Measurements from ENCODE around the gene NFKBIE.

Gene NFKBIE

DNA sequence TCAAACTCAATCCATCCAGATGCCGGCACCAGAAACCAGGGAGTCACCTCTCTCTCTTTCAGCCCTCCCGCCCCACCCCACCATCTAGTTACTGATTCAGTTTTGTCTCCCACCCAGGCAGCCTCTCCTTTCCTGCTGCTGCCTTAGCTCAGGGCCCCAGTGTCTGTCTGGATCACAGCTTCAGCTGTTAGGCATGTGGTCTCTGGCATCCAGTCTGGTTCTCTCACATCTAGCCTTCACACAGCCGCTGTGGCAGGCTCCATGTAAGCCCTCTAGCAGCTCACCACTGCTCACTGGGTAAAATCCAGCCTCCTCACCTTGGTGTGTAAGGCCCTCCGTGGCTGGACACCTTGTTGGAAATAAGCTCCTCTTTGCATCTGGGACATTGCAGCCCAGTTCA is 26.5 kb upstream of the NFKBIE start:
- H3K36me3 ChIP-seq (ENCODE audit: control insufficient read depth, insufficient read depth, low read length): no peaks in the 10 kb centered on the region
- no peaks in the 10 kb centered on the region for H3K27me3 ChIP-seq (ENCODE audit: control insufficient read depth, insufficient read depth, low read length)
- no peak overlapping the region for H3K9ac ChIP-seq
- no peaks in the 10 kb centered on the region for H3K79me2 ChIP-seq
- TF ChIP-seq, protein P1, sequence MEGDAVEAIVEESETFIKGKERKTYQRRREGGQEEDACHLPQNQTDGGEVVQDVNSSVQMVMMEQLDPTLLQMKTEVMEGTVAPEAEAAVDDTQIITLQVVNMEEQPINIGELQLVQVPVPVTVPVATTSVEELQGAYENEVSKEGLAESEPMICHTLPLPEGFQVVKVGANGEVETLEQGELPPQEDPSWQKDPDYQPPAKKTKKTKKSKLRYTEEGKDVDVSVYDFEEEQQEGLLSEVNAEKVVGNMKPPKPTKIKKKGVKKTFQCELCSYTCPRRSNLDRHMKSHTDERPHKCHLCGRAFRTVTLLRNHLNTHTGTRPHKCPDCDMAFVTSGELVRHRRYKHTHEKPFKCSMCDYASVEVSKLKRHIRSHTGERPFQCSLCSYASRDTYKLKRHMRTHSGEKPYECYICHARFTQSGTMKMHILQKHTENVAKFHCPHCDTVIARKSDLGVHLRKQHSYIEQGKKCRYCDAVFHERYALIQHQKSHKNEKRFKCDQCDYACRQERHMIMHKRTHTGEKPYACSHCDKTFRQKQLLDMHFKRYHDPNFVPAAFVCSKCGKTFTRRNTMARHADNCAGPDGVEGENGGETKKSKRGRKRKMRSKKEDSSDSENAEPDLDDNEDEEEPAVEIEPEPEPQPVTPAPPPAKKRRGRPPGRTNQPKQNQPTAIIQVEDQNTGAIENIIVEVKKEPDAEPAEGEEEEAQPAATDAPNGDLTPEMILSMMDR (IDR thresholded peaks at IDR 0.05): no peak
- no peaks in the 10 kb centered on the region for H3K9me3 ChIP-seq (ENCODE audit: control insufficient read depth, low read length)
- H2AFZ ChIP-seq: no peak overlapping the region
- no peak overlapping the region for H3K4me2 ChIP-seq (ENCODE audit: low read length)
- H3K27ac ChIP-seq: no peak overlapping the region
- H3K4me1 ChIP-seq: no peaks in the 10 kb centered on the region
- no peak overlapping the region for H3K4me3 ChIP-seq (ENCODE audit: low read depth, low read length)

DNA sequence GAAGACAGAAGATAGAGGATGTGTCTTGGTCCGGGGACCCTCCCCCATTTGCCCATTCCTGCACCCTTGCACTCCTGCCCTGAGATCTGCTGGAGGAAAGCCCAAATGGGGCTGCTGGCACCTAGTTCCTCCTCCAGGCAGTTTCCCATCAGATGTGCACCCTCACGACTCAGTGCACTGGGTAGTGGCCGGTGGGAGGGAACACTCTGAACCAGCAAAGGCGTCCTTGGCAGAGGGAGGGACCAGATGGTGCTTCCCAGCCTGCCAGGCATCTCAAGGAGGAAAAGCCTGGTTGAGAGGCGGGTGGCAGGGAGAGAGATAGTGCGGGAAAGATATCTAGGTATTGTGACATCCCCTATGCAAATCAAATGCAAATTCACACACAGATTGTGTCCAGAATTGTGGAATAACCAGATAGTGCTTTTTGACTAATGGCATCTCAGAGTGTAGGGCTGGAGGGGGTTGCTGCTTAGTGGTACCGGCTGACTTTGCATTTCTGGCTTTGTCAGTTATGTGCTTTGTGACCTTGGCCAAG is 24.4 kb upstream of the NFKBIE start:
- no peaks in the 10 kb centered on the region for H3K9me3 ChIP-seq (ENCODE audit: control insufficient read depth, low read length)
- H3K4me3 ChIP-seq (ENCODE audit: low read depth, low read length): no peak overlapping the region
- H3K79me2 ChIP-seq: no peaks in the 10 kb centered on the region
- H3K27me3 ChIP-seq (ENCODE audit: control insufficient read depth, insufficient read depth, low read length): no peaks in the 10 kb centered on the region
- TF ChIP-seq, protein P1 (IDR thresholded peaks at IDR 0.05): no peak
- no peak overlapping the region for H3K9ac ChIP-seq
- no peak overlapping the region for H3K27ac ChIP-seq
- no peak overlapping the region for H2AFZ ChIP-seq
- no peaks in the 10 kb centered on the region for H3K36me3 ChIP-seq (ENCODE audit: control insufficient read depth, insufficient read depth, low read length)
- H3K4me1 ChIP-seq: no peaks in the 10 kb centered on the region
- H3K4me2 ChIP-seq (ENCODE audit: low read length): no peak overlapping the region

DNA sequence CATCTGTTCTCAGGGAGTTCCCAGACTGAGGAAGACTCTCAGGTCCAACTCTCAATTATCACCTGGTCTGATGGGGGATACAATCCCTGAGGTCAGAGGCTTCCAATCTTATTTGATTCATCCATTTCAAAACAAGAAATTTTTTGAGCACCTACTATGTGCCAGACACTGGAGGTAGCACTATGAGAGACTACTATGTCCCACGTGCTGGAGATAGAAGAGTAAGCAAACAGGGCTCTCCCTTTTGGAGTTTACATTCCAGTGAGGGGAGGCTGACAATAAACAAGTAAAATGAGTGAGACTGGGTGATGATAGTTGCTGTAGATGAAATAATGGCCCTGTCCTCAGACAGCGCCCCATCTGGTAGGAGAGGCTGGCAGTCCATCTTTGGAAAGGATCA is 21.4 kb upstream of the NFKBIE start:
- H3K79me2 ChIP-seq: no peaks in the 10 kb centered on the region
- H3K4me2 ChIP-seq (ENCODE audit: low read length): no peak overlapping the region
- H2AFZ ChIP-seq: no peak overlapping the region
- no peak overlapping the region for H3K27ac ChIP-seq
- H3K4me1 ChIP-seq: no peaks in the 10 kb centered on the region
- no peaks in the 10 kb centered on the region for H3K36me3 ChIP-seq (ENCODE audit: control insufficient read depth, insufficient read depth, low read length)
- no peaks in the 10 kb centered on the region for H3K9me3 ChIP-seq (ENCODE audit: control insufficient read depth, low read length)
- no peaks in the 10 kb centered on the region for H3K27me3 ChIP-seq (ENCODE audit: control insufficient read depth, insufficient read depth, low read length)
- H3K9ac ChIP-seq: no peak overlapping the region
- TF ChIP-seq, protein P1 (IDR thresholded peaks at IDR 0.05): no peak
- no peak overlapping the region for H3K4me3 ChIP-seq (ENCODE audit: low read depth, low read length)

DNA sequence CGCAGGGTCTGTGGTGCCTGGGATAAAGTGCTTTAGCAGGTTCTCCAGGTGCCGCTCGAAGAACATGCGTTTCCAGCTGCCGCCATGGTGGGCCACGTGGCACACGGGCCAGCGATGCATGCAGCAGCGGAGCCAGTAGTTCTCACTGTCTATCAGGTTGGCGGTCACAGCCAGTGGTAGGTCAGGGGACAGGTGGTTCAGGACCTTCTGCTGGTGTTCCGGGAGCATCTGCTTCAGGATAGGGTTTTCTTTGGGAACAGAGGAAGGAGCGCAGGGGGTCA is 20.9 kb upstream of the NFKBIE start:
- H3K9ac ChIP-seq: no peak overlapping the region
- TF ChIP-seq, protein P1 (IDR thresholded peaks at IDR 0.05): no peak
- H3K4me1 ChIP-seq: no peaks in the 10 kb centered on the region
- no peaks in the 10 kb centered on the region for H3K79me2 ChIP-seq
- H3K36me3 ChIP-seq (ENCODE audit: control insufficient read depth, insufficient read depth, low read length): no peaks in the 10 kb centered on the region
- H3K27me3 ChIP-seq (ENCODE audit: control insufficient read depth, insufficient read depth, low read length): no peaks in the 10 kb centered on the region
- no peak overlapping the region for H3K4me2 ChIP-seq (ENCODE audit: low read length)
- H3K4me3 ChIP-seq (ENCODE audit: low read depth, low read length): no peak overlapping the region
- H2AFZ ChIP-seq: no peak overlapping the region
- H3K9me3 ChIP-seq (ENCODE audit: control insufficient read depth, low read length): no peaks in the 10 kb centered on the region
- H3K27ac ChIP-seq: no peak overlapping the region

DNA sequence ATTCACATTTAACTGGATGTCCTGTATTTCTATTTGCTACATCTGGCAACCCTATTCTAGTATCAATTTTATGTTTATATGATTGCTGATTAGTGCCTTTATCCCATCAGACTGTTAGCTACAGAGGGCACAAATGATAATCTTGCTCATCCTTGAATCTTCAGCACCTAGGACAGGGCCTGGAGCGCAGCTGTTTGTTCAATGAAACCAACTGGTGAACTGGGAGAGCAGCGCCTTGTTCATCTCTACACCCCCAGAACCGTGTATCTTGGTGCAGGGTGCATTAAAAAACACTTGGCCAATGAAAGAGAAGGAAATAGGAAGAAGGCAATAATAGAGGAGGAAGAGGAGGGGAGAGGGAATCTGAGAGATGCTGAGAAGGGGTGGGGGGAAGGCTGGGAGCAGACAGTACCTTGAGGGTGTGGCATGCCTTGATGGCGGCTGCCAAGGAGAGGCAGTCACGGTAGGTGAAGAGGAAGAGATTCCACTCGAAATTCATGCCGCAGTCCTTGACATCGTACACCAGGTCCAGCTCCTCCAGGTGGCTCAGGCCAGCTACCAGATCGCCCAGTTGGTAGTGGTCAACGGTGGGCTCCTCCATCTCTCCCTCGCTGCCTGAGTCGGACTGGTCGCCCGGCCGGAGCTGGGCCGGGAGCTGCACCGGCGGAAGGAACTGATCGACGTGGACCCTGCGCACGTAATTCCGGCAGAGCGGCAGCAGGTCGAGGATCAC is 20.4 kb upstream of the NFKBIE start:
- H2AFZ ChIP-seq: no peak overlapping the region
- no peak overlapping the region for H3K9ac ChIP-seq
- TF ChIP-seq, protein P1 (IDR thresholded peaks at IDR 0.05): no peak
- H3K4me1 ChIP-seq: no peaks in the 10 kb centered on the region
- no peak overlapping the region for H3K4me2 ChIP-seq (ENCODE audit: low read length)
- no peaks in the 10 kb centered on the region for H3K79me2 ChIP-seq
- no peak overlapping the region for H3K27ac ChIP-seq
- H3K9me3 ChIP-seq (ENCODE audit: control insufficient read depth, low read length): no peaks in the 10 kb centered on the region
- H3K36me3 ChIP-seq (ENCODE audit: control insufficient read depth, insufficient read depth, low read length): no peaks in the 10 kb centered on the region
- no peak overlapping the region for H3K4me3 ChIP-seq (ENCODE audit: low read depth, low read length)
- H3K27me3 ChIP-seq (ENCODE audit: control insufficient read depth, insufficient read depth, low read length): no peaks in the 10 kb centered on the region
